GM12878 (cell line): ENCODE results near the gene GDPD2. TPM values are rescaled to one million over a fixed set of nuclear protein-coding genes. Genes with fewer than 3 reads are reported as not detected.

Experiments used
- ATAC-seq: fragments of 200-7000 bp; cut with Tn5 transposase; 3 replicates; pipeline ENCODE4 v1.9.1; 2020; ENCODE audit warnings: mild to moderate bottlenecking, moderate library complexity
- BruUV-seq: library from RNA; stranded (reverse); fragments of 400-500 nt; replicated peaks from 2 replicates; lab custom pipeline; 2021; lab: Mats Ljungman, UMichigan
- CTCF ChIA-PET: fragments of 300-600 bp; sonication (Branson Sonifier 250); formaldehyde crosslinking; extraction: SDS; loops from one replicate; lab custom pipeline; 2021; ENCODE audit warnings: inconsistent platforms; lab: Yijun Ruan, JAX
- POLR2A ChIA-PET: fragments of 350-600 bp; formaldehyde crosslinking; extraction: SDS; loops from one replicate; lab custom pipeline; 2021; ENCODE audit warnings: inconsistent platforms; lab: Charles Lee
- RAD21 ChIA-PET: fragments of 300-600 bp; sonication (Branson Sonifier 250); formaldehyde crosslinking; loops from one replicate; lab custom pipeline; 2023; ENCODE audit warnings: antibody characterized with exemption; ENCODE audit not compliant: unreplicated experiment; lab: Charles Lee
- SMC1A ChIA-PET: fragments of 300-600 bp; sonication (Branson Sonifier 250); formaldehyde crosslinking; loops from one replicate; lab custom pipeline; 2023; ENCODE audit not compliant: unreplicated experiment, uncharacterized antibody; lab: Charles Lee
- DNase-seq: peaks from one replicate; pipeline ENCODE4 v3.0.0-alpha.2; 2011; ENCODE audit warnings: low read depth, low spot score
- FAIRE-seq: peaks from 3 replicates; lab custom pipeline; 2011; peaks lifted over from hg19 to GRCh38; lab: Jason Lieb, UNC
- H2AFZ ChIP-seq: 2 replicates; pipeline ENCODE4 v1.6.0; 2011; ENCODE audit warnings: low read depth, low read length, control low read depth; ENCODE audit not compliant: control insufficient read depth
- H3K27ac ChIP-seq: 2 replicates; pipeline ENCODE4 v1.5.1; 2011; ENCODE audit warnings: control low read depth; ENCODE audit not compliant: control insufficient read depth, insufficient read depth
- H3K27me3 ChIP-seq, 2 experiments: replicated peaks in 1 of 2; 2 replicates each; pipeline versions ENCODE4 v1.6.0 to v1.6.1; 2011; ENCODE audit warnings: low read length in 1 of 2; ENCODE audit not compliant: control insufficient read depth in 2 of 2, insufficient read depth in 2 of 2
- H3K36me3 ChIP-seq, 2 experiments: 2 replicates each; pipeline ENCODE4 v1.5.1; 2011; ENCODE audit warnings: low read length in 1 of 2; ENCODE audit not compliant: control insufficient read depth in 2 of 2, insufficient read depth in 2 of 2
- H3K4me1 ChIP-seq: 2 replicates; pipeline ENCODE4 v1.6.1; 2011; ENCODE audit warnings: mild to moderate bottlenecking, low read length, moderate library complexity, mixed read lengths; ENCODE audit not compliant: control insufficient read depth, insufficient read depth
- H3K4me2 ChIP-seq: 2 replicates; pipeline ENCODE4 v1.6.0; 2011; ENCODE audit warnings: control low read depth; ENCODE audit not compliant: control insufficient read depth, insufficient read depth
- H3K4me3 ChIP-seq: fragments of 200-600 bp; sonication (generic); 2 replicates; pipeline ENCODE4 v1.5.1; 2016
- H3K79me2 ChIP-seq: 2 replicates; pipeline ENCODE4 v1.6.0; 2011; ENCODE audit warnings: low read length; ENCODE audit not compliant: control insufficient read depth, insufficient read depth
- H3K9ac ChIP-seq: 2 replicates; pipeline ENCODE4 v1.8.0; 2011; ENCODE audit warnings: low read length, control low read depth, mixed read lengths; ENCODE audit not compliant: control insufficient read depth, insufficient read depth
- H3K9me3 ChIP-seq: replicated peaks from 3 replicates; pipeline ENCODE4 v1.5.1; 2011; ENCODE audit warnings: mild to moderate bottlenecking, low read length; ENCODE audit not compliant: control insufficient read depth, insufficient read depth
- H4K20me1 ChIP-seq: 2 replicates; pipeline ENCODE4 v1.6.0; 2011; ENCODE audit not compliant: control insufficient read depth, insufficient read depth
- RBBP5 ChIP-seq: fragments of 200-600 bp; sonication (generic); conservative IDR thresholded peaks from 2 replicates; pipeline ENCODE4 v1.6.1; 2016
- SMC3 ChIP-seq: IDR thresholded peaks from 2 replicates; pipeline ENCODE4 v1.6.1; 2011; ENCODE audit warnings: low read length, improper control_type of control experiment, borderline replicate concordance
- USF2 ChIP-seq: IDR thresholded peaks from 2 replicates; pipeline ENCODE4 v1.6.1; 2011; ENCODE audit warnings: low read depth, low read length, improper control_type of control experiment, borderline replicate concordance
- ZBTB33 ChIP-seq: fragments of 450-650 bp; IDR thresholded peaks from 2 replicates; pipeline ENCODE4 v1.6.1; 2017; ENCODE audit warnings: mild to moderate bottlenecking
- ZNF24 ChIP-seq: fragments of 450-650 bp; IDR thresholded peaks from 2 replicates; pipeline ENCODE4 v1.6.1; 2017; ENCODE audit warnings: antibody characterized with exemption, mild to moderate bottlenecking
- WGBS: methylation state at CpG from one replicate; pipeline ENCODE4 v1.1.6; 2016; ENCODE audit warnings: low lambda C conversion rate; ENCODE audit not compliant: insufficient replicate concordance, insufficient coverage; ENCODE audit errors: missing lambda C conversion rate; 5-methylcytosine and 5-hydroxymethylcytosine counted together
- in situ Hi-C: fragments of 300-500 bp; cut with MboI; formaldehyde crosslinking; loops from 9 replicates; pipeline ENCODE4 v1.14.3; 2018; ENCODE audit warnings: mixed read lengths
- intact Hi-C: fragments of 100-400 bp; cut with micrococcal nuclease; formaldehyde crosslinking; loops from one replicate; pipeline ENCODE4 v1.14.2; 2022; ENCODE audit not compliant: unreplicated experiment
- polyA plus RNA-seq, 11 experiments: library from polyadenylated mRNA; depleted of rRNA in 4 of 11; unstranded in 6 of 11; stranded (reverse) in 5 of 11; fragments of >200 nt; fragmentation: Nextera tagmentation in 4 of 11; fragmentation: Illumina TruSeq in 1 of 11; extraction: Ambion mirVana in 4 of 11; extraction: Trizol in 1 of 11; gene quantifications; 1 replicate in 1 of 11; 2 replicates in 10 of 11; pipeline versions ENCODE4 v1.2.1 to v1.2.3, GENCODE V29; 2011 to 2016; ENCODE audit warnings: inconsistent platforms in 2 of 11, missing spikeins in 2 of 11, low read depth in 1 of 11
- total RNA-seq, 4 experiments: library from RNA; depleted of rRNA in 3 of 4; stranded (reverse); fragments of >200 nt in 3 of 4; fragmentation: Illumina TruSeq in 1 of 4; extraction: Trizol in 1 of 4; gene quantifications; 2 replicates each; pipeline versions ENCODE4 v1.2.1 to v1.2.3, GENCODE V29; 2013 to 2021

The GDPD2 gene
- total and polyA plus RNA-seq, 10 of the 15 experiments (the other 5 are each of a cell fraction or from before 2014, with no cell fraction given) = 0.04 to 0.11 (median 0.09) TPM; not detected in 7

DNA sequence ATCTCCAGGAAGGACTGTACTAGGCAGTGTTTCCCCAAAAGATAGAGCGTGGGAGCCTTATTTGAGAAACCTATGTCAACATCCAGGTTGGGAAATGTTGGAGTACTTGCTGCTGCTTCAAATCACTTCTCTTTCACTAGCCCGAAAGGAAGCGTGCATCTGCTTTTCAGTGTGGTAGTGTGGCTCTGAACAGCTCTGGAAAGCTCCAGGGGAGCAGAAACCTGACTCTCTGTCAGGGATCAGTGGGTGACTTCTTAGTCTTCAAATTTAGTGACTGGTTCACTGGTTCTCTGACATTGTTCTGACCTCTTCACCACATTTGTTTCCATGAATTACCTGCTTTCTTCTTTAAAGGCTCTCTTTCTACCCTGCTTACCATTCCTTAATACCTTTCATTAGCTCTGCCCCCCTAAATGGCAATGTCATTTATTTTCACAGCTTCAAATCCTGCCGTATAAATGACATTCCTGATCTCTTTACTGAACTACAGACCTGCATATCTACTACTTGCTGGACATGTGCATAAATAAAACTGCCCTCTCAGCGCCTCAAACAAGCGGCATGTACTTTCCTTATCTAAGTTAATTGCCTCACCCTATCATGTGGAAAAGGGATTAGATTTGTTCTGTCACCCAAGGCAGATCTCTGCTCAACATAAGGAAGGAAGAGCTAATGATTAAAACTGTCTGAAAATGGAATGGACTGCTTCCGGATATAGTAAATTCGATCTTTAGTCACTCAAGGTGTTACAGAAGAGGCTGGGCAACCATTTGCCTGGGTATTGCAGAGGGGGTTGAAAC, 58.6 kb downstream of the GDPD2 start:
- Histone ChIP-seq H3K36me3 (no peaks in the 10 kb centered on the region), H3K27ac (no peak overlapping the region), H3K9ac (no peak overlapping the region), H3K27me3 (no peaks in the 10 kb centered on the region), H3K4me3 (no peak overlapping the region), H3K79me2 (no peaks in the 10 kb centered on the region), H2AFZ (no peak overlapping the region), H3K4me1 (no peaks in the 10 kb centered on the region), H3K4me2 (no peak overlapping the region), H3K9me3 (no peaks in the 10 kb centered on the region), H4K20me1 (no peaks in the 10 kb centered on the region)
- ChIA-PET CTCF (no interaction called here), SMC1A (no interaction called here), RAD21 (no interaction called here), POLR2A (no interaction called here)
- no TSS peak for BruUV-seq
- DNase-seq = no peak
- no peak for FAIRE-seq
- in situ Hi-C loops (no loop called here), intact Hi-C loops (no loop called here)
- 31% methylated on average over 8 of the region's 8 CpGs for WGBS
- no peak for ATAC-seq
- TF ChIP-seq ZBTB33 (no peak), ZNF24 (no peak), SMC3 (no peak), USF2 (no peak), RBBP5 (no peak)
